NCI-H1105 treated with DMSO at 0.1 percent for 48 hours (cell line): Measurements from ENCODE around the gene CCDC57.

Experiments
- DNase-seq: peaks from one replicate; lab custom pipeline; 2025; lab: John Stamatoyannopoulos, UW

The CCDC57 gene

GRCh38 chr17:82080048-82080788, 132.4 kb downstream of the CCDC57 start:
- no peak for DNase-seq

GRCh38 chr17:82079001-82079677, 133.5 kb downstream of the CCDC57 start:
- DNase-seq, result no peak

GRCh38 chr17:82078433-82078832, 134.2 kb downstream of the CCDC57 start:
- no peak for DNase-seq

GRCh38 chr17:82077617-82078358, 134.9 kb downstream of the CCDC57 start:
- DNase-seq, result no peak

GRCh38 chr17:82076785-82077591, 135.7 kb downstream of the CCDC57 start:
- no peak for DNase-seq

- DNase-seq, result no peak
Observed at GRCh38 chr17:82076018-82076784, 136.4 kb downstream of the CCDC57 start.

- no peak for DNase-seq
Observed at GRCh38 chr17:82073446-82073845, 139.2 kb downstream of the CCDC57 start.

- DNase-seq, result no peak
Observed at GRCh38 chr17:82072827-82073226, 139.8 kb downstream of the CCDC57 start.

GRCh38 chr17:82070611-82071010, 142.0 kb downstream of the CCDC57 start:
- DNase-seq, result no peak

- DNase-seq, result peak; percentile 16
Observed at GRCh38 chr17:82065638-82066303, 146.9 kb downstream of the CCDC57 start, which contains the start of gene DUS1L. DUS1L (minus strand) TSS chr17:82065804; CDS start chr17:82065059, 745 bp downstream.

GRCh38 chr17:82065193-82065637, 147.4 kb downstream of the CCDC57 start:
- DNase-seq, result no peak

- DNase-seq, result peak; percentile 22
Observed at GRCh38 chr17:82064433-82065192, 148.0 kb downstream of the CCDC57 start.

GRCh38 chr17:82063424-82064415, 148.9 kb downstream of the CCDC57 start:
- DNase-seq, result no peak

GRCh38 chr17:82062984-82063368, 149.7 kb downstream of the CCDC57 start:
- DNase-seq, result no peak

GRCh38 chr17:82062076-82062983, 150.3 kb downstream of the CCDC57 start:
- DNase-seq, result no peak

- DNase-seq, result no peak
Observed at GRCh38 chr17:82061047-82061925, 151.4 kb downstream of the CCDC57 start.
